ENCODE measurements around the gene HES4.

Gene HES4

DNA sequence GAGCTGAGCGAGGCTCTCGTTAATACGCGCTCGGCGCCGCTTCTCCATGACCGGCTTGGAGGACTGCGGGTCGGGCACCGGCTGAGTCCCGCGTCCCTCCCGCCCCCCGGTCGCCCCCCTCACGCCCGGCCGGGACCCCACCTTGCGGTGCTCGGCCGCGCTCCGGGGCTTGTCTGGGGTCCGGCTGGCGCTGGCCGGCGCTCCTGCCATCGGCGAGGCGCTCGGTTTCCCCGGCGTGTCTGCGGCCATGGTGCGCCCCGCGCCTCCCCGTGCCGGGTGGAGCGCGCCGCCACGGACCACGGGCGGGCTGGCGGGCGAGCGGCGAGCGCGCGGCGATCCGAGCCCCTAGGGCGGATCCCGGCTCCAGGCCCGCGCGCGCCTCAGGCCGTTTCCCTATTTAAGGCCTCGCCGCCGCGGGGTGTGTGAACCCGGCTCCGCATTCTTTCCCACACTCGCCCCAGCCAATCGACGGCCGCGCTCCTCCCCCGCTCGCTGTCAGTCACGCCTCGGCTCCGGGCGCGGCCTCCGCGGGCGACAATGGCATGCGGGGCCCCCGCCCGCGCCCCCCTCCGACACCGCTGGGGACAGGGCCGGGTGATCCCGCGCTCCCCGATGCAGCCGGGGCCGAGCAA lies at the start of gene HES4:
TSS of gene HES4 (minus strand) at position 373 of the 632 bp plus-strand sequence. CDS start at position 249, 124 bp downstream.
- DNase-seq (ENCODE audit: low read depth in 2 of 2), result no peak

GRCh38 chr1:1048765-1049164 lies 48.9 kb upstream of the HES4 start:
- no peak for DNase-seq (ENCODE audit: low read depth in 2 of 2)

DNA sequence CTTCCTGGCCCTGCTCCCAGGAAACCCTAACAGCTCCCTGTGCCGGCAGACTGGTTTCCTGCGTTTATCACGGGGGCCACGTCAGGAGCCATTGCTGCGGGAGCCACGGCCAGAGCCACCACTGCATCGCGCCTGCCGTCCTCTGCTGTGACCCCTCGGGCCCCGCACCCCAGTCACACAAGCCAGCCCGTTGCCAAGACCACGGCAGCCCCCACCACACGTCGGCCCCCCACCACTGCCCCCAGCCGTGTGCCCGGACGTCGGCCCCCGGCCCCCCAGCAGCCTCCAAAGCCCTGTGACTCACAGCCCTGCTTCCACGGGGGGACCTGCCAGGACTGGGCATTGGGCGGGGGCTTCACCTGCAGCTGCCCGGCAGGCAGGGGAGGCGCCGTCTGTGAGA lies 48.1 kb upstream of the HES4 start:
- DNase-seq (ENCODE audit: low read depth in 2 of 2), result no peak

GRCh38 chr1:1047407-1047806 lies 47.5 kb upstream of the HES4 start:
- no peak for DNase-seq (ENCODE audit: low read depth in 2 of 2)

DNA sequence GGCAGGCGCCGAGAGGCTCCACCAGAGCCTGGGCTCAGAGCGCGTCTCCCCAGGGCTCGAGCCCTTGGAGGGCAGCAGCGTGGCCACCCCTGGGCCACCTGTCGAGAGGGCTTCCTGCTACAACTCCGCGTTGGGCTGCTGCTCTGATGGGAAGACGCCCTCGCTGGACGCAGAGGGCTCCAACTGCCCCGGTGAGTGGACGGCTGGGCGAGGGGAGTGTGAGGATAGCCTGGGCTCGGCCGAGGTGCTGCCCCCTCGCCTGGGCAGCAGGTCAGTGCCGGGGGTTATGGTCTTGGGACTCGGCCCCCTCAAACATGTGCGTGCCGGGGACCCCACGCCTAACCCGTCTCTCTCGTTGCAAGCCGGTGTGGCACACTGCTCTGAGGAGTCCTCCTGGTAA lies 46.9 kb upstream of the HES4 start:
- no peak for DNase-seq (ENCODE audit: low read depth in 2 of 2)

DNA sequence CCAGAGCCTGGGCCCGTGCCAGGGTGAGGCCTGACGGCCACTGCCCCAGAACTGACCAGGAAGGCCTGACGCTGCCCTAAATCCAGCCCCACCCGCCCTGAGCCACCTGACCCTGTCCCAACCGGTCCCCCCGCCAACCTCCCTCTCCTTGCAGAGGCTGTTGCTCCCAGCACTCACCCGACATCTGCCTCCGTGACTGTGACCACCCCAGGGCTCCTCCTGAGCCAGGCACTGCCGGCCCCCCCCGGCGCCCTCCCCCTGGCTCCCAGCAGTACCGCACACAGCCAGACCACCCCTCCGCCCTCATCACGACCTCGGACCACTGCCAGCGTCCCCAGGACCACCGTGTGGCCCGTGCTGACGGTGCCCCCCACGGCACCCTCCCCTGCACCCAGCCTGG lies 46.3 kb upstream of the HES4 start:
- no peak for DNase-seq (ENCODE audit: low read depth in 2 of 2)

GRCh38 chr1:1045129-1045528 lies 45.2 kb upstream of the HES4 start:
- no peak for DNase-seq (ENCODE audit: low read depth in 2 of 2)

DNA sequence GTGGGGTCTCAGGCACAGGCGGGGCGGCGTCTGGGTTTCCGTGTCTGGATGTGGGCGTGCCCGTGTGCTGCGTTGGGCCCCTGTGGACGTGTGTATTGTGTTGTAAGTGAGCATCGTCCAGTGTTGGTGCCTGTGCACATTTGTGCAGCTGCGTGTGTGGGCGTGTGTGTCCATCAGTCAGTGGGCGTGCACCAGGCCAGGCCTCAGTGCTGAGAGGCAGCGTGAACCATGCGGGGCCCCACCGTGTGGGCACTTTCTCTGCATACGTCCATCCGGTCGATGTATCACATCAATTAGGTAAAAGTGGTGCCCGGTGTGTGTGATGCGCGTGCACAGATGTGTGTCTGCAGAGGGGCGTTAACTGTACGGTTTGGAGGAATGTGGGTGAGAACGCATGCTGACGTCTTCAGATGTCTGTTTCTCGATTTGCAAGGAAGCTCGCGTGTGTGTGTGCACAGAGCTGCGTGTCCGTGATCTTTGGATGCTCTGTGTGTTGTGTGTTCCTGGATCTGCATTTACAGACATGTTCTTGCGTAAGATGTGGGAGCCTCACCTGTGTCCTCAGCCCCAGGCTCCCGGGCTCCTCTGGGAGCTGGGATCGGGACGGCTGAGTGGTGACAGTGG lies 44.7 kb upstream of the HES4 start:
- no peak for DNase-seq (ENCODE audit: low read depth in 2 of 2)

DNA sequence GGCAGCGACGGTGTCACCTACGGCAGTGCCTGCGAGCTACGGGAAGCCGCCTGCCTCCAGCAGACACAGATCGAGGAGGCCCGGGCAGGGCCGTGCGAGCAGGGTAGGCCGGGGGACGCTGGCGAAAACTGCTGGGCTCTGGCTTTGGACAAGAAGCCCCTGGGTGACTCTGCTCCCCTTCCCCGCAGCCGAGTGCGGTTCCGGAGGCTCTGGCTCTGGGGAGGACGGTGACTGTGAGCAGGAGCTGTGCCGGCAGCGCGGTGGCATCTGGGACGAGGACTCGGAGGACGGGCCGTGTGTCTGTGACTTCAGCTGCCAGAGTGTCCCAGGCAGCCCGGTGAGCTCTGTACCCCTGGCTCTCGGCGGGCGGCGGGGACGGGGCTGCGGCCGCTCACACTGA lies 44.0 kb upstream of the HES4 start:
- no peak for DNase-seq (ENCODE audit: low read depth in 2 of 2)

- no peak for DNase-seq (ENCODE audit: low read depth in 2 of 2)
Measured at GRCh38 chr1:1043411-1043810, 43.5 kb upstream of the HES4 start.

DNA sequence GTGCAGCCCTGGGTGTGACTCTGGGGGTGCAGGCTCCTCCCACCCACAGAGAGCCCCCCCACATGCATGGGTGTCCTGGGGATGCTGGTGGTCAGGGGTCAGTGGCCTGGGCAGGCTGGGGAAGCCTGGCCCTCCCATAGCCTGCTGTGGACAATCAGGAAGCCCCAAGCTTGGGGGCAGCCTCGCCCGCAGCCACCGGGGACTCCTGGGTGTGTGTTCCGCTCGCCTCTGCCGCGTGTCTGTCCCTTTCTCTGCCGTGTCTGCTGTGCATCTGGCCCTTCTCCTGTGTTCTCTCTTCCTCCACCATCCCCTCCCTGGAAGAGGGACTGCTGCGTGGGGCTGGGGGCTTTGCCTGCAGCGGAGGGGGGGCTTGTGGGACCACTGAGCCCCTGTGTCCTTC lies 42.9 kb upstream of the HES4 start:
- DNase-seq (ENCODE audit: low read depth in 2 of 2), result no peak

DNA sequence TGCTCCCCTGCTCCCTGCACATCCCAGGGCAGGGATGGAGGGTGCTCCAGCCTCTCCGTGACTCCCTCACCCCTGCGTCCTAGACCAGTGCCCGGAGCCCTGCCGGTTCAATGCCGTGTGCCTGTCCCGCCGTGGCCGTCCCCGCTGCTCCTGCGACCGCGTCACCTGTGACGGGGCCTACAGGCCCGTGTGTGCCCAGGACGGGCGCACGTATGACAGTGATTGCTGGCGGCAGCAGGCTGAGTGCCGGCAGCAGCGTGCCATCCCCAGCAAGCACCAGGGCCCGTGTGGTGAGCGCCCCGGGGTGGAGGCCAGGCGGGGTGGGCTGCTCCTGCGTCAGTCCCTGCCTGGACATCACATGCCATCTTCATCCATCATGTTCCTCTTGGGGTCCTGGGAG lies 42.0 kb upstream of the HES4 start:
- no peak for DNase-seq (ENCODE audit: low read depth in 2 of 2)

DNA sequence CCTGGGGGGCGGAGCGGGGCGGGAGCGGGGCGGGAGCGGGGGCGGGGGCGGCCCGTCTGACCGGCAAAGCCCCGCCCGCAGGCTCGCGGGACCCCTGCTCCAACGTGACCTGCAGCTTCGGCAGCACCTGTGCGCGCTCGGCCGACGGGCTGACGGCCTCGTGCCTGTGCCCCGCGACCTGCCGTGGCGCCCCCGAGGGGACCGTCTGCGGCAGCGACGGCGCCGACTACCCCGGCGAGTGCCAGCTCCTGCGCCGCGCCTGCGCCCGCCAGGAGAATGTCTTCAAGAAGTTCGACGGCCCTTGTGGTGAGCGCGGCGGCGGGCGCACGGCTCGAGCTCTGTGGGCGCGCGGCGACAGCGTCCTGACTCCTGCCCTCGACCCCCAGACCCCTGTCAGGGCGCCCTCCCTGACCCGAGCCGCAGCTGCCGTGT lies 41.2 kb upstream of the HES4 start:
- no peak for DNase-seq (ENCODE audit: low read depth in 2 of 2)

DNA sequence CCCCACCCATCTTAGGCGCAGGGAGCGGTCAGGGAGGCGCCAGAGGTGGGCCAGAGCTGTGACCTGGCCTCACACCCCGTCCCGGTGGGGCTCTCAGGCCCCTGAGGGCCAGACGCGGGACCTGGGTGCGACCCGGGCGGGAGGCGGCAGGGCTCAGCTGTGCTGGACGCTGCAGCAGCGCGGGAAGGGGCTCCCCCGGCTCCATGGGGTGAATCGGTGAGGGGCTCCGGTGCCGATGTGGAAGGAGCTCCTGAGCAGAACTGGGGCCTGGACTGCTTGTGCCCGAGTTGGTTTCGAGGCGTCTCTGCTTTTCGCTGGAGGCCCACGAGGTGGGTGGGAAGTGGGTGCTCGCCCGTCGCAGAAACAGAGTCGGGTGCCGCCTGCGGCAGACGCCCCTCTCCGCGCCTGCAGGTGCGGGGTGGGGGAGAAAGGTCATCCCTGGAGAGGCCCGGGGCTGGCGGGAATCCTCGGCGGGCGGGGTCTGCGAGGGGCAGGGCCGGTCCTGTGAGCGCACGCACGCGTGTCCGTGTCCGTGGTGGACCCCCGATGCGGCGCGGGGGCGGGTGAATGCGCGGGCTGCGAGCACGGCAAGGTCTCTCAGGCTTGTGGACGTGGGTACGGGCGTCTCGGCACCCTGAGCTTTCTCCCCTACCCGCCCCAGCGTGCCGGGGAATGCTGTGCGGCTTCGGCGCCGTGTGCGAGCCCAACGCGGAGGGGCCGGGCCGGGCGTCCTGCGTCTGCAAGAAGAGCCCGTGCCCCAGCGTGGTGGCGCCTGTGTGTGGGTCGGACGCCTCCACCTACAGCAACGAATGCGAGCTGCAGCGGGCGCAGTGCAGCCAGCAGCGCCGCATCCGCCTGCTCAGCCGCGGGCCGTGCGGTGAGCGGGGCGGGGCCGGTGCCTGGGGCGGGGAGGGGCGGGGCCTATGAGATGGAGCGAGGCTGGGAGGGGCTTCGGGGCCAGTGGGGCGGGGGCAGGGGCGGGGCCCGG lies 40.4 kb upstream of the HES4 start:
- DNase-seq (ENCODE audit: low read depth in 2 of 2), result peak; percentile 70 to 71

GRCh38 chr1:1039145-1039910 lies 39.4 kb upstream of the HES4 start:
- no peak for DNase-seq (ENCODE audit: low read depth in 2 of 2)

DNA sequence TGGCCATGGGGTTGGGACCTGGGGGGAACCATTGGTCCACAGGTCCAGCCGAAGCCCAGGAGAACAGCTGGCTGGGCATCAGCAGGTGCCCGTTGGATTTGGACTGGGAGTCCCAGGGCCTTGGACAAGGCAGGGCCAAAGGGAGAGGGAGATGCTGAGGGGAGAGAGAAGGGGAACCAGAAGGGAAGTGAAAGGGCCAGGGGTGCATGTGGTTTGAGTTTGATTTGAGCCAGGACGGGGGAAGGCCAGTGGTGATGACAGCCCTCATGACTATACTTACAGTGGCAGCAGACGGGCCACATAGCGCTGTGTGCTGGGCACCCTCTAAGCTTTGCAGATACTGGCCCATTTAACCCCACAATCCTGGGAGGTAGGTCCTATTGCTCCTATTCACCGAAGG lies 38.8 kb upstream of the HES4 start:
- DNase-seq (ENCODE audit: low read depth in 2 of 2), result no peak

GRCh38 chr1:1037366-1038327 lies 37.8 kb upstream of the HES4 start:
- DNase-seq (ENCODE audit: low read depth in 2 of 2), result no peak

GRCh38 chr1:1035291-1035943 lies 35.5 kb upstream of the HES4 start:
- no peak for DNase-seq (ENCODE audit: low read depth in 2 of 2)

DNA sequence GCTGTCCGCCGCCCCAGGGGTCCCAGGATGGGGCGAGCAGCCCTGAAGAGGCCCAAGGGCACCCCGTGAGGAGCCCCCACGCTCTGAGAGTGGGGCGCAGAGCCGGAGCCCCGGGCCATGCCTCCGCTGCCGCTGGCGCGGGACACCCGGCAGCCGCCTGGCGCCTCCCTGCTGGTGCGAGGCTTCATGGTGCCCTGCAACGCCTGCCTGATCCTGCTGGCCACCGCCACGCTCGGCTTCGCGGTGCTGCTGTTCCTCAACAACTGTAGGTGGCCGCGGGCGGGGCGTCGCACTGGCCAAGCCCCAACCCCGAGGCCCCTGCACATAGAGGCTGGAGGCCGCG lies 34.5 kb upstream of the HES4 start:
- DNase-seq (ENCODE audit: low read depth in 2 of 2), result no peak

DNA sequence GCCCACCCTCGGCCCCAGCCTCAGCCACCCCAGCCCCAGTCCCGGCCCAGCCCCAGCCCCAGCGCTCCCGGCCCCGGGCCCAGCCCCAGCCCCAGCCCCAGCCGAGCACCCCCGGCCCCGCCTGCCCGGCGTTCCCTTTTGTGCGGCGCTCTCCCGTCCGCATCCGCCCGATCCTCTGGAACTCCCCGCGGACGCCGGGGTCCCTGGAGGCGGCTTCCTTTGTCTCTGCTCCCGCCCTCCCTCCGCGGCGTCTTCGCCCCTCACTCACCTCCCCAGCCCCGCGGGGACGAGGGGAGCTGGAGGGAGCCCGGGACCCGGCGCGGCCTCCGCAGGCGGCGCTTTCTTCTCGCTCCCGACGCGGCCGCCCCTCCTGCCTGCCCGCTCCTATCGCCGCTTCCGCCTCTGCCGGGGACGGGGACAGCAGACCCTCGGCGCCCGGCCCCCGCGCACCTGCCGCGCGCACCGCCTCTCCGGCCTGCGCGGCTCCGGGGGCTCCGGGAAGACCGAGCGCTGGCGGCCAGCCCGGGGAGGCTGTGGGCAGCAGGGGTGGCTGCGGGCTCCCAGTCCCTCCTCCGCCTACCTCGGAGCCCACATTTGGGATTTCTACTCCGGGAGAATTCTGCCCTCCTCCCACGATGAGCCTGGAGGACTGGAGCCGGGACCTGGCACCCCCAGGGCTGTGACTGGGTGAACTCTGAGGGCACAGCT lies 34.0 kb upstream of the HES4 start:
- no peak for DNase-seq (ENCODE audit: low read depth in 2 of 2)
